HG03045 (cell line): ENCODE data around the gene MVB12A.
A peak's percentile ranks its signal among the peaks of the same experiment; 100 is the strongest.

Experiments used
- ATAC-seq: cut with Tn5 transposase; IDR thresholded peaks from one replicate; pipeline ENCODE4 v1.9.1; 2021; ENCODE audit warnings: mild to moderate bottlenecking, moderate library complexity; ENCODE audit not compliant: unreplicated experiment

MVB12A gene

GRCh38 chr19:17404621-17405249, 15.1 kb upstream of the MVB12A start:
- peak; percentile 12 for ATAC-seq

GRCh38 chr19:17405250-17406045, 14.4 kb upstream of the MVB12A start, which contains the start of gene BST2:
BST2 (minus strand) TSS chr19:17405630; CDS start chr19:17405575, 55 bp downstream.
- ATAC-seq, result peak; percentile 78

- peak; percentile 22 for ATAC-seq
Measured at GRCh38 chr19:17406046-17406886, 13.6 kb upstream of the MVB12A start.

DNA sequence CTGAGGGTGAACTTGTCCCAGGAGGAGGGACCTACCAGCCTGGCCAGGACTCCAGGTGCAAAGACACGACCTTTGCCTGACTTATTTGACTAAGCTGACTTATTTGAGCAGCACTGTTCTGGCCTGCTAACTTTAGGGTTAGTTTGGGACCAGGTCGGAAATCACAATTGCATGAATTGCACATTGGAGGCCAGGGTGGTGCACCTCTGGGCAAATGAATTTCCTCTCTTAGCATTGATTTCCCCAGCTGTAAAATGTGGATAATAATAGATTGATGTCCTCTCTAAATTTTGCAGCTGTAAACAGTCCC, 13.0 kb upstream of the MVB12A start:
- peak; percentile 9 for ATAC-seq

GRCh38 chr19:17409990-17410389, 9.9 kb upstream of the MVB12A start:
- ATAC-seq, result no peak

GRCh38 chr19:17411801-17412200, 8.0 kb upstream of the MVB12A start:
- no peak for ATAC-seq

DNA sequence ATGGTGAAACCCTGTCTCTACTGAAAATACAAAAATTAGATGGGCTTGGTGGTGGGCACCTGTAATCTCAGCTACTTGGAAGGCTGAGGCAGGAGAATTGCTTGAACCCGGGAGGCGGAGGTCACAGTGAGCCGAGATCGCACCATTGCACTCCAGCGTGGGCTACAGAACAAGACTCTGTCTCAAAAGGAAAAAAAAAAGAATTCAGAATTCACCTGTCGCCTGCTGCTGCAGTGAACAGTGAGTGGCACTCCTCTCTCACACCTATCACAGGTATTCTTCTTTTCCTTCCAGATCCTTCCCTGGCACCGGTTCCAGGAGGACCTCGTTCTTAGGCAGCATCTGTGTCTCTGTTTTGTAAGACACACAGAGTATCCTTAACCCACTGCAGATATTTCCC, 5.8 kb upstream of the MVB12A start:
- ATAC-seq, result no peak

- no peak for ATAC-seq
Measured at GRCh38 chr19:17415121-17415520, 4.7 kb upstream of the MVB12A start.

DNA sequence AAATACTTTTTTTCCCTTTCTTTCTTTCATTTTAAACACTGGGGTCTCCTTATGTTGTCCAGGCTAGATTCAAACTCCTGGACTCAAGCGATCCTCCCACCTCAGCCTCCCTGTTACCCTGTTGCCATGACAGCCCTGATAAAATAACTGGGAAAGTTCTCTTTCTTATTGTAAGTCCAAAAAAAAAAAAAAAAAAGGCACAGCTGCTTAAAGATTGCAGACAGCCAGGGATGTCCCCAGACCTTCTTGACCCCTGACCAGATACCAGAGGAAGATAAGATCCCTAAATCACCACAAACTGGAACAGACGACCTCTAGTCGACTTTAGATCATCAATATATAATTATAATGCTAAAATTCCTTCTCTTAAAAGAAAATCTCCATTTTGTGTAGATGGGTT, 1.1 kb upstream of the MVB12A start:
- ATAC-seq, result no peak

DNA sequence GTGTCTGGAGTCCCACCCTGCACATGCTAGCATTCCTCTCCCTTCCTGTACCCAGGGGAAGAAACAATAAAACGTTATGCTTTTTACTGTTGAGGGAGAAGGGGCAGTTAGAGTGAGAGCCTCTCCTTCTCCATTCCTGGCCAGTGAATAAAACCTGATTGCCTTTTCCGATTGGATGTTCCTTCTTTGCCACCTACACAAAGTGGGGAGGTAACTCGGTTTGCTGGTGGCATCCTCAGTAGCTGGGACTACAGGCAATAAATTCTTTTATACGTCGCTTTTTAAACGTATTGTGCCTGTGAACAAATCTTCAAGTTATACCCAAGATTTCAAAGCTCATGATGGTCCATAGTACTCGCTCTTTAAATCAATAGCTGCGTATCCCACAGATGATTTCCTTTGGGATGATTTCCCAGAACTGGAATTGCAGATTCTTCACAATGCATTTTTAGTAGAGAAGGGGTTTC, 660 bp upstream of the MVB12A start:
- ATAC-seq, result no peak

GRCh38 chr19:17420475-17420924, 653 bp downstream of the MVB12A start:
- peak; percentile 12 for ATAC-seq

DNA sequence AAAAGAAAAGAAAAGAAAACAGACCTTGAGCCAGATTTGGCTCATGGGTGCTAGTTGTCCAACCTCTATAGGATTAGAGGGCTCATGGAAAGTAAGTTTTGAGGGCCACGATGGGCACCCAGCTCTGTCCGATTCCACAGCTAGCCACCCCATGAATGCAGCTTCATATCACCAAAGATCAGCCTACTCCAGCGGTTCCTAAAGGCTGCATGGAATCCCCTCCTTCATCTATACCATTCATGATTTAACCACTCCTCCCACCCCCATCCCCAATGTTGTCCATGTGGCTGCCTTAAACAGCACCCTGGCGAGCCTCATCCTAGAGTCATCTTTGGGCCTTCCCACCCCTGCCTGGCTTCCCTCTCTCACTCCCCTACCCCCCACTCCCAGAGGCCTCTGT, 2.1 kb downstream of the MVB12A start:
- no peak for ATAC-seq

DNA sequence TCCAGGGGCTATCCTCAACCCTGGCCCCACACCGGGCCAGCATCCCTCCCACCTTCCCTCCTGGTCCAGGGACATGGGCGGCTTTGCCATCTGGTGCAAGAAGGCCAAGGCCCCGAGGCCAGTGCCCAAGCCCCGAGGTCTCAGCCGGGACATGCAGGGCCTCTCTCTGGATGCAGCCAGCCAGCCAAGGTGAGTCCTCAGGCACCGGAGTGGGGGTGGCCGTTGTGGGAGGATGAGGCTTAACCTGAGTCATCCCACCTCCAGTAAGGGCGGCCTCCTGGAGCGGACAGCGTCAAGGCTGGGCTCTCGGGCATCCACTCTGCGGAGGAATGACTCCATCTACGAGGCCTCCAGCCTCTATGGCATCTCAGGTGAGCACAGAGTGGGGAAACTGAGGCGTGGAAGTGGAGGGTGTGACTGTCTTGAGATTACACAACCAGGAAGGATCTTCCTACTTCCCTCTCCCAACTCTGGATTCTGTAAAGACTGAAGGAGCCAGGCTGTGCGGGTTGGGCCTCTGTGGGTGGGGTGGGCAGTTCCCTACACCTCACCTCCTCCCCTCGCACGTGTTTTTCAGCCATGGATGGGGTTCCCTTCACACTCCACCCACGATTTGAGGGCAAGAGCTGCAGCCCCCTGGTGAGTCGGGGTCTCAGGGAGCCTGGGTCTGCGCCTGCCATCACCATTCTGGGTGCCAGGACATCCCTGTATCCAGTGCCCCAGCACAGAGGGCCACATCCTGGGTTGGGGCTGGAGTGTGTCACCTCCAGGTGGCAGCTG, 3.8 kb downstream of the MVB12A start:
- no peak for ATAC-seq

- ATAC-seq, result no peak
Measured at GRCh38 chr19:17424743-17425365, 5.0 kb downstream of the MVB12A start.

DNA sequence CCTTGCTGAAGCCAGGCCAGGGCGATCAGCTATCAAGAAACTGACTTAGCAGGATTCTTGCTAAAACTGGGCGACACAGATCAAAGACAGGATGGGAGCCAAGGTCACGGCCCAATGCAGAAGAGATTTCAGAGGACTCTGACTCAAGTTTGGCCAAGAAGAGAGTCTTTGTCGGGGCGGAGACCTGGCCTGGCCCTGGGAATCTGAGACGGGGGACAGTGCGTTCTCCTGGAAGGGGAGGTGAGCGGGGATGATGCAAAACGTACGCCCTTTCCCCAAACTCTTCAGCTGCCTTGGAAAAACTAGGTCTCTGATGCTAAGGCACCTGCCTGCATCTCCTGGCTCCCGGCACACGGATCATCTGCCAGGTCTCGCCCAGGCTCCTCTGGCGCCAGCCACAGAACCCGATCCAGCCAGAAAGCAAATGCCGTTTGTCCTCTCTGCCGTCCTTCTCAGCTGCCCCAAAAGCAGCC, 9.8 kb downstream of the MVB12A start:
- no peak for ATAC-seq

GRCh38 chr19:17431417-17431816, 11.6 kb downstream of the MVB12A start:
- no peak for ATAC-seq

DNA sequence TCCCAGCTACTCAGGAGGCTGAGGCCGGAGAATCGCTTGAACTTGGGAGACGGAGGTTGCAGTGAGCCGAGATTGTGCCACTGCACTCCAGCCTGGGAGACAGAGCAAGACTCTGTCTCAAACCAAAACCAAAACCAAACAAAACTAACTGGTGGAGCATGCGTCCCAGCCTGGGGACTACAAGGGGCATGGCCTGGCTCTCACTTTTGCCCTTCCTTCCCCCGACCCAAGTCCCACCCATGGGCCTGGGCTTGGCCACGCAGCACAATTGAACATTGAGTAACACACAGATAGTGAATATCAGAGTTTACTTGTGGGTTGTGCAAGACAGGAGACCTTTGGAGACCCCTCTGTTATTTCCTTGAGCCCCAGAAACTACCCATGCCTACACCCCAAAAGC, 15.4 kb downstream of the MVB12A start:
- ATAC-seq, result no peak

DNA sequence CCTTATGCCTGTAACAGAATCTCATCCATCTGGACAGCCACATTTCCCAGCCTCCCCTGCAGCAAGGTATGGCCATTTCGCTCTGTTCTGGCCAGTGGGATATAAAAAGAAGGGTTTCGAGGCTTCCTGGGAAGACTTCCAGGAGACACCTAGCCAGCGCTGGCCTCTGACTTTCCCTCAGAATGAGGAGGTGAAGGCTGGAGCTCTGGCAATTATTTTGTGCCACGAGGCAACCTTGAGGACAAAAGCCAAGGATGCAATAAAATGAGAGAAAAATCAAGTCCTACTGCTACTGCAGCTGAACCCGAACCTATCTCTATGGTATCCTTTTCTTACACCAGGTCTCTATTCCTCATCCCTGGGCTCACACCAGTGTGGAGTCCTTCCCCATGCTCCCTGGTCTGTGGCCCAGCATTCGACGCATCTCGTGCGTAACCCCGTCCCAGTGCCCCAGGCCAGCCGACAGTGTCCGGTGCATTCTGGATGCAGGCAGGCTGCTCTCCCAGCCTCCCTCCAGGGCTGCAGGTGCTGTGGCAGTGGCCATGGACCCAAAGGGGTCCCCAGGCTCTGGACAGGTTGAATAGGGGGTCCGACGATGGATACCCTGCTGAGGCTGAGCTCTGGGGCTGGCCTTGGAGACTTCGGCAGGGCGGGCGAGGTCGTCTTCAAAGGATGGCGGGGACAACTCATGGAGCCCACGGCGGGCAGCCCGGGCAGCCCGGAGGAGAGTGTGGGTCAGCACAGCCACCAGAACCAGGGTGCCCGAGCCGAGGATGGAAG, 16.4 kb downstream of the MVB12A start:
- no peak for ATAC-seq

GRCh38 chr19:17436874-17437267, 17.0 kb downstream of the MVB12A start:
- no peak for ATAC-seq
